ENCODE results near the gene GBX2. TPM values are rescaled to one million over a fixed set of nuclear protein-coding genes. Genes with fewer than 3 reads are reported as not detected.
A peak's percentile ranks its signal among the peaks of the same experiment; 100 is the strongest.

GBX2 gene
- total RNA-seq, 1 experiment from 2014 or later, result 25.6 TPM

GRCh38 chr2:236163471-236164200, 4.5 kb downstream of the GBX2 start (continued):
- no peak for TF ChIP-seq ZSCAN18 (CRISPR knock-in tag; IDR thresholded peaks at IDR 0.05)
- TF ChIP-seq SP1 (CRISPR knock-in tag; conservative IDR thresholded peaks at IDR 0.05), result no peak
- no peak for TF ChIP-seq SOX15 (CRISPR knock-in tag; IDR thresholded peaks at IDR 0.05)
- TF ChIP-seq PREB (CRISPR knock-in tag; IDR thresholded peaks at IDR 0.05; ENCODE audit: borderline replicate concordance), result no peak
- TF ChIP-seq TCF7 (CRISPR knock-in tag; IDR thresholded peaks at IDR 0.05; ENCODE audit: low read depth), result no peak
- no peak for TF ChIP-seq HMGA2 (CRISPR knock-in tag; IDR thresholded peaks at IDR 0.05)
- peak; percentile 58; the same call in 1 of the 2 replicates for TF ChIP-seq ZNF121 (CRISPR knock-in tag; IDR thresholded peaks at IDR 0.05)
- 0 out of 2 replicates have a peak, but pooled peaks have one; percentile 19 for TF ChIP-seq ZNF281 (CRISPR knock-in tag; IDR thresholded peaks at IDR 0.05)
- TF ChIP-seq E2F4 (CRISPR knock-in tag; IDR thresholded peaks at IDR 0.05; ENCODE audit: borderline replicate concordance, low read depth), result no peak
- no peak for TF ChIP-seq NR3C1 (CRISPR knock-in tag; conservative IDR thresholded peaks at IDR 0.05; ENCODE audit: low read depth)
- TF ChIP-seq ERG (CRISPR knock-in tag; IDR thresholded peaks at IDR 0.05), result no peak
- no peak for TF ChIP-seq ATF2 (CRISPR knock-in tag; IDR thresholded peaks at IDR 0.05; ENCODE audit: borderline replicate concordance, low read depth)
- no peak for TF ChIP-seq ZNF671 (CRISPR knock-in tag; IDR thresholded peaks at IDR 0.05)
- TF ChIP-seq IRF1 (CRISPR knock-in tag; IDR thresholded peaks at IDR 0.05), result no peak
- 0 out of 2 replicates have a peak, but pooled peaks have one; percentile 11 for TF ChIP-seq ZNF219 (CRISPR knock-in tag; IDR thresholded peaks at IDR 0.05; ENCODE audit: borderline replicate concordance)
- TF ChIP-seq NR1H2 (CRISPR knock-in tag; IDR thresholded peaks at IDR 0.05), result no peak
- TF ChIP-seq MXD4 (CRISPR knock-in tag; IDR thresholded peaks at IDR 0.05; ENCODE audit: borderline replicate concordance), result no peak
- TF ChIP-seq E2F1 (CRISPR knock-in tag; IDR thresholded peaks at IDR 0.05), result peak; percentile 66; the same call in 1 of the 2 replicates
- no peak for TF ChIP-seq ZNF138 (CRISPR knock-in tag; conservative IDR thresholded peaks at IDR 0.05)
- TF ChIP-seq ZNF416 (CRISPR knock-in tag; IDR thresholded peaks at IDR 0.05), result no peak
- TF ChIP-seq HMGXB4 (CRISPR knock-in tag; IDR thresholded peaks at IDR 0.05), result no peak
- no peak for TF ChIP-seq NFATC4 (CRISPR knock-in tag; IDR thresholded peaks at IDR 0.05)
- no peak for TF ChIP-seq ZBTB21 (CRISPR knock-in tag; IDR thresholded peaks at IDR 0.05; ENCODE audit: borderline replicate concordance)
- TF ChIP-seq GRHL2 (CRISPR knock-in tag; IDR thresholded peaks at IDR 0.05; ENCODE audit: insufficient replicate concordance, severe bottlenecking), result no peak
- no peak for TF ChIP-seq NFYB (CRISPR knock-in tag; conservative IDR thresholded peaks at IDR 0.05; ENCODE audit: low read depth)
- peak; percentile 75; the same call in 1 of the 2 replicates for TF ChIP-seq RELA (CRISPR knock-in tag; IDR thresholded peaks at IDR 0.05; ENCODE audit: borderline replicate concordance)

All from WTC11 (cell line).